Islet precursor cell (in vitro differentiated cells): ENCODE data around the gene TICAM2.
A peak's percentile ranks its signal among the peaks of the same experiment; 100 is the strongest.

Experiments
- DNase-seq: peaks from one replicate; pipeline ENCODE4 v3.0.0-alpha.2; 2018

Gene TICAM2

GRCh38 chr5:115605436-115605835 lies 3.2 kb upstream of the TICAM2 start:
- no peak for DNase-seq

- no peak for DNase-seq
Measured at GRCh38 chr5:115602591-115603125, 379 bp upstream of the TICAM2 start.

DNA sequence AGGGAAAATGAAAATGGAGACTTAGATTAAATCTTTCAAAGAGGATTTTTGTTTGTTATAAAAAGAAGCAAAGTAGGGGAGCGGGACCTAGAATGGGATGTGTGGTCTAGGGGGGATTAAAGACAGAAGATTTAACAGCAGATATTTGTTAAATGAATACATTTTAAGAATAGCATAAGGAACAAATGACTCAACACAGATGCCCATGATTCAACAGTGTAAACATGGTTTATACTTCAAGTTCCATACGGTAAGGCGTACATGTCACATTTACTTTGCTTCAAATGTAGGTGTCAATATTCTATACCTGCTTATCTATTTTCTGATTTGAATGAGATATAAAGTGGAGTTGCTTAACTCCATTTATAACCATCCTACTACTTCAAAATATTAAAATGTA lies 1.5 kb downstream of the TICAM2 start:
- no peak for DNase-seq

GRCh38 chr5:115599924-115600323 lies 2.4 kb downstream of the TICAM2 start:
- DNase-seq, result no peak

- peak; percentile 68 for DNase-seq
Measured at GRCh38 chr5:115599502-115599901, 2.8 kb downstream of the TICAM2 start.

GRCh38 chr5:115594128-115595047 lies 7.9 kb downstream of the TICAM2 start:
- no peak for DNase-seq

DNA sequence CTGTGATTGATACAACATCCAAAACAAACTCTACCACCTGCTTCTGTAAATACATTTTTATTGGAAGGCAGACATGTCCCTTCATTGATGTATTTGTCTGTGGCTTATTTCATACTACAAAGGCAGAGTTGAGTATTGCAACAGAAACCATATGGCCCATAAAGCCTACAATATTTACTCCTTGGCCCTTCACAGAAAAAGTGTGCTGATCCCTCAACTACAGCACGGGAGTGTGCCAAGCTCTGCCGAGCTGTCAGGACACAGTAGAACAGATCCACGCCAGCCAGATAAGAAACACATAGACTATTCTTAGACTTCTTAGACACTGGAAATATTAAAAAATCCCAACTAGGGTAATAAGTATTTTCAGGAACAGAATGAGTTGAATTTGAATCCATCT lies 13.2 kb downstream of the TICAM2 start:
- no peak for DNase-seq

- DNase-seq, result no peak
Measured at GRCh38 chr5:115588640-115589039, 13.6 kb downstream of the TICAM2 start.

DNA sequence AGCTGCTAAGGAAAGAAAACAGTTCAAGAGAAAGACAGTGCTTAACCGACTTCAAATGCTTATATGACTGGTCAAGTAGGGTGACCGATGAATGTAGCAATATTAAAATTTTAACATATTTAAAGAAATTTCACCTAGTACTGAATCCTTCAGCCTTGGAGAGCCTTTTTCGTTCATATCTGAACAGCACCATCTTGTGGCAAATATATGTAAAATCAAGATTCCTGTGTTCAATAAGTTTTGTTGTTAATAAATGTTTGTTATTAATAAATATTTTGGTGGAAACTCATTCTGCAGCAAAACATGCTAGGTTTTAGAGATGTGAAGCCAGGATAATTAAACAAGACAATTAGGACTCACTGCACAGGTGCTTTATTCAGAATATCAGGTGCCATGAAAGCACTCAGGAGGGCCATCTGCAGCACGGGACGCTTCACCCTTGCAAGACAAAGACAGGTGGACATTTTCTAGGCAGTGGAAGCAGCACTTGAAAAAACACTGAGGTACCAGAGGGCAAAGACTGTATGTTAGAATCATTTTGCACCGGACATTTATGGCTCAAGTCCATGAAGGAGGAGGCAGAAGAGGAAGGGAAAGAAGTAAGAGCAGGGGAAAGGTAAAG lies 15.6 kb downstream of the TICAM2 start:
- no peak for DNase-seq

GRCh38 chr5:115585265-115585664 lies 17.0 kb downstream of the TICAM2 start:
- DNase-seq, result no peak

GRCh38 chr5:115584501-115584900 lies 17.8 kb downstream of the TICAM2 start:
- no peak for DNase-seq

- peak; percentile 88 for DNase-seq
Measured at GRCh38 chr5:115583474-115583873, 18.8 kb downstream of the TICAM2 start.

DNA sequence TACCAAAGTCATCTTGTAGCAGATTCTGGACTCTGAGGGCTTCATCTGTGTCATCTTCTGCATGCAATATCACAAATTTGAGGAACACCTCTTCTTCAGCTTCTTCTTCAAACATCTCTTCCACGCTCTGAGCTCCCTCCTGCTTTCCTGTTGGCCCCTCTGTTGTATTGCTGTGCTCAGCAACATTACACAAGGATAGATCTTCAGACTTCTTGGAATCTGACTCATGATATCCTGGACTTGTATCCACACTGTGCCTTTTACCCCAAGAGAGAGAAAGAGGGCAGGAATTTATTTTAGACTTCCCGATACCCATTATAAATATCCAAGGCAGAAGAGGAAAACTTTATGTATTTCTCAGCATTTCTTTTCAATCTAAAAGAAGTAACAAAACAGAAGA lies 21.3 kb downstream of the TICAM2 start:
- no peak for DNase-seq

DNA sequence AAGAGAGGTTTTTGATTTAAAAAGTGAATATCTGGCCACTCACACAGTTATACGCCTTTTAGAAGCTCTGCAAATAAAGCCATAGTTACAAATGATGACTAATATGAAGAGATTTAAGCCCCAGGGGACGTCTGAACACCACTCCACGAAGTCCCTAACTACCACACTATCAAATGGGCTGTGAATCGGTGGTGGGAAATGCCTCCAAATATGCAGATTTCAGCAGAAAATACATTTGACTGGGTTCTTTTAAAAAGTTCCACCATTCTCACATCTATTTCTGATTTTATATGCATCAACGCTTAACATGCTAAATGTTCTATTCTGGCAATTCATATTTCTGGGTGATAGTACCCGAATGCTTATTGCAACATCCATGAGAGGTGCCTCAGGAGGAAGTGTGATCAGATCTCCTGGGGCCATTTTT lies 22.5 kb downstream of the TICAM2 start:
- DNase-seq, result no peak

GRCh38 chr5:115579216-115579615 lies 23.1 kb downstream of the TICAM2 start:
- no peak for DNase-seq

- DNase-seq, result no peak
Measured at GRCh38 chr5:115578657-115579056, 23.6 kb downstream of the TICAM2 start.

- DNase-seq, result no peak
Measured at GRCh38 chr5:115577741-115578140, 24.5 kb downstream of the TICAM2 start.

DNA sequence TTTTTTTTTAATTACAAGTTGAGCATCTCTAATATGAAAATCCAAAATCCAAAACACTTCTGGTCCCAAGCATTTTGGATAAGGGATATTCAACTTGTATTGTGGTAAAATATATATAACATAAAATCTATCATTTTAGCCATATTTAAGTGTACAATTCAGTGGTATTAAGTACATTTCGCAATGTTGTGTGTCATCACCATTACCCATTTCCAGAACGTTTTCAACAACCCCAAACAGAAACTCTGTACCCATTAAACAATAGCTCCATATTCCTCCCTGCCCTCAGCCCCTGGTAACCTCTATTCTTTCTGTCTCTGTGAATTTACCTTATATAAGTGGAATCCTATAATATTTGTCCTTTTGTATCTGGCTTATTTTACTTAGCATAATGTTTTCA lies 24.9 kb downstream of the TICAM2 start:
- DNase-seq, result no peak

GRCh38 chr5:115575167-115576070 lies 26.9 kb downstream of the TICAM2 start:
- DNase-seq, result peak; percentile 54

- no peak for DNase-seq
Measured at GRCh38 chr5:115573133-115573532, 29.1 kb downstream of the TICAM2 start.

- DNase-seq, result no peak
Measured at GRCh38 chr5:115571441-115571878, 30.8 kb downstream of the TICAM2 start.

DNA sequence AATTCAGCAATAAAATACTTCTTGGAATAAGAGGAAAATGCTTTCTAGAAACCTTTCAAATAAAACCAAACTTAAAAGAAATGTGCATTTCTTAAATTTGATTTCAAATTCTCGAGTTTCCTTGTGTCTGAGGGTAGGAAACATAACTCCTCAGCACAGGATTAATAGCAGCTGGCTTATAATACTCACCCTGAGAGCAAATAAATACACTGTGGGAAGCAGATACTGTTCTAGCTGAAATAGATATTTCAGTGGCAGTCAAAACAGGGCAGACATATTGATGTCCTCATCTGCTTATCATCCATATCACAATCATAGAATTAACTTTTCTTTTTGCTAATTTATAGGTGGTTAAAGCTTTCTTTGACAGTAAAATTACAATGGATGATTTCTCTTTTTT lies 33.6 kb downstream of the TICAM2 start:
- DNase-seq, result no peak

GRCh38 chr5:115565233-115565632 lies 37.0 kb downstream of the TICAM2 start:
- no peak for DNase-seq
